Measurements from ENCODE around the gene RNF133.

DNA sequence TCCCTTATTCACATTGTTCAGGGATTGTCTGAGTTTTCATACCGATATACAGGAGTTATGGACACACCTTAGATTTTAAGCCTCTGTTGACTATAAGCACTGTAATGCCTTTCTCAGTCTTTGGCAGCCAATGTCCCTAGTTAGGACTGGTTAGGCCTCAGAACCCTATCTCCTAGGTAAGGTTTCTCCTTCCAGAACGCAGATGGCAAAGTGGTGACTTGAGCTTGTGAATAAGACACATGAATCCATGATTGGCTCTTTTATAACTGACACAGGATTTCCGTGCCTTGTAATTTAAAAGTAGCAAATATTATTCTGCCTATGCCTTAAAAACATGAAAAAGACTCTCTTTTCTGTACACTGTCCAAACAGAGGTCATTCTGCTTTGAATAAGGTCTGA is 16.3 kb upstream of the RNF133 start:
- TF ChIP-seq POLR2A (IDR thresholded peaks at IDR 0.05) = no peak
- TF ChIP-seq POLR2AphosphoS5 (IDR thresholded peaks at IDR 0.05) = no peak
